ENCODE data around the gene TRIO. TPM values are rescaled to one million over a fixed set of nuclear protein-coding genes. Genes with fewer than 3 reads are reported as not detected.

The TRIO gene
- total and polyA plus RNA-seq, 2 of the 8 experiments (the other 6 are each of a cell fraction or from before 2014, with no cell fraction given), result 35.1 to 69.1 TPM

GRCh38 chr5:14147210-14147609 lies 4.1 kb downstream of the TRIO start:
- Histone ChIP-seq H3K4me3 (ENCODE audit: extremely low read depth in 1 of 4, insufficient read depth in 2 of 4, low read depth in 3 of 4, low read length in 4 of 4) (no peak overlapping the region), H3K56ac (replicated peaks; ENCODE audit: insufficient read length, low read depth, low read length) (no peak overlapping the region), H3K23me2 (ENCODE audit: low read depth, low read length) (peaks cover 14% of the 10 kb centered on the region; the same call in 1 of the 2 replicates), H3K36me3 (ENCODE audit: control insufficient read depth in 2 of 4, insufficient read depth in 4 of 4, low read length in 3 of 4) (no peaks in the 10 kb centered on the region), H3K27ac (ENCODE audit: low read depth, low read length) (no peak overlapping the region), H3K18ac (ENCODE audit: extremely low read depth, low read length) (no peak overlapping the region), H2BK5ac (ENCODE audit: low read depth, low read length) (no peak overlapping the region), H3K14ac (ENCODE audit: insufficient read length) (no peak overlapping the region), H3K9ac (replicated peaks in 1 of 4; ENCODE audit: extremely low read depth in 1 of 4, low read depth in 3 of 4, low read length in 3 of 4) (no peak overlapping the region), H2BK20ac (ENCODE audit: low read length) (no peak overlapping the region), H3K4me2 (ENCODE audit: insufficient read depth in 1 of 2, low read depth in 2 of 2, low read length in 2 of 2) (peak overlapping the region in 1 of 2 experiments; percentile 100; a peak in 1 of 4 replicates), H4K5ac (ENCODE audit: insufficient read length, low read depth, low read length) (no peak overlapping the region), H2AFZ (ENCODE audit: low read length) (no peak overlapping the region), H3K23ac (ENCODE audit: insufficient read length) (no peak overlapping the region), H2BK15ac (ENCODE audit: low read length) (no peak overlapping the region), H2AK5ac (ENCODE audit: low read depth, low read length) (no peak overlapping the region), H2BK120ac (replicated peaks; ENCODE audit: low read depth, low read length) (no peak overlapping the region), H4K20me1 (replicated peaks in 1 of 2; ENCODE audit: control insufficient read depth in 1 of 2, insufficient read depth in 2 of 2, low read length in 2 of 2) (peaks cover 37 to 41% of the 10 kb centered on the region in 2 experiments), H4K91ac (replicated peaks; ENCODE audit: insufficient read length, low read length) (no peak overlapping the region), H2BK12ac (ENCODE audit: low read depth, low read length) (no peak overlapping the region), H3K79me2 (ENCODE audit: control insufficient read depth in 1 of 2, insufficient read depth in 2 of 2, low read length in 2 of 2) (peaks cover 44 to 77% of the 10 kb centered on the region in 2 experiments), H3K4me1 (replicated peaks in 1 of 4; ENCODE audit: control insufficient read depth in 3 of 4, insufficient read depth in 4 of 4, low read length in 3 of 4) (peaks cover 14 to 31% (median 22%) of the 10 kb centered on the region in 4 experiments), H3K79me1 (ENCODE audit: low read depth, low read length) (peaks cover 22% of the 10 kb centered on the region), H3K9me3 (ENCODE audit: insufficient read depth in 2 of 2, low read depth in 1 of 2, low read length in 1 of 2) (no peaks in the 10 kb centered on the region), H3K4ac (replicated peaks; ENCODE audit: insufficient read length, low read depth, low read length) (no peak overlapping the region), H3K27me3 (replicated peaks in 1 of 4; ENCODE audit: control insufficient read depth in 3 of 4, extremely low read depth in 1 of 4, insufficient read depth in 3 of 4, low read length in 3 of 4) (peaks cover 0 to 2% (median 0%) of the 10 kb centered on the region in 4 experiments; a peak in 1 of 7 replicates), H4K8ac (ENCODE audit: extremely low read depth, insufficient read depth, low read length) (no peak overlapping the region)
- FAIRE-seq, result no peak
- ChIA-PET POLR2A (ENCODE audit: partially characterized antibody) (interaction anchor here (1.0 kb wide), 1 partner anchor 8 kb away, joined by 3 read pairs; no protein-coding TSS in a partner anchor), CTCF (ENCODE audit: partially characterized antibody) (interaction anchor here (0.9 to 1.6 kb wide), 4 partner anchors 9 to 123 kb away, joined by 3 to 6 read pairs (median 4); no protein-coding TSS in a partner anchor)
- 81% methylated on average over 8 of the region's 8 CpGs; no CpG with 5 or more reads in 1 of the 2 experiments for WGBS, 2 experiments (ENCODE audit: extremely low coverage in 1 of 2, insufficient coverage in 1 of 2, insufficient read length in 1 of 2, insufficient replicate concordance in 2 of 2, low coverage in 1 of 2, low lambda C conversion rate in 2 of 2, missing lambda C conversion rate in 1 of 2)
- TF ChIP-seq KDM5A (IDR thresholded peaks at IDR 0.05; ENCODE audit: low read length) (no peak), SIRT6 (IDR thresholded peaks at IDR 0.05; ENCODE audit: low read length) (no peak), NRF1 (IDR thresholded peaks at IDR 0.05; ENCODE audit: low read depth, low read length) (no peak), JUN (IDR thresholded peaks at IDR 0.05; ENCODE audit: low read depth, low read length) (no peak), BRCA1 (IDR thresholded peaks at IDR 0.05; ENCODE audit: low read depth, low read length) (no peak), MAX (IDR thresholded peaks at IDR 0.05) (no peak), ASH2L (IDR thresholded peaks at IDR 0.05; ENCODE audit: low read length) (no peak), MAFK (IDR thresholded peaks at IDR 0.05; ENCODE audit: low read depth, low read length) (no peak), POLR2AphosphoS5 (IDR thresholded peaks at IDR 0.05; ENCODE audit: low read depth, low read length) (no peak), EZH2 (IDR thresholded peaks at IDR 0.05; ENCODE audit: low read depth, low read length, severe bottlenecking) (no peak), POLR2A (IDR thresholded peaks at IDR 0.05; ENCODE audit: control extremely low read depth in 1 of 2, low read depth in 2 of 2, low read length in 2 of 2) (no peak)
- TF ChIP-seq, protein P1, sequence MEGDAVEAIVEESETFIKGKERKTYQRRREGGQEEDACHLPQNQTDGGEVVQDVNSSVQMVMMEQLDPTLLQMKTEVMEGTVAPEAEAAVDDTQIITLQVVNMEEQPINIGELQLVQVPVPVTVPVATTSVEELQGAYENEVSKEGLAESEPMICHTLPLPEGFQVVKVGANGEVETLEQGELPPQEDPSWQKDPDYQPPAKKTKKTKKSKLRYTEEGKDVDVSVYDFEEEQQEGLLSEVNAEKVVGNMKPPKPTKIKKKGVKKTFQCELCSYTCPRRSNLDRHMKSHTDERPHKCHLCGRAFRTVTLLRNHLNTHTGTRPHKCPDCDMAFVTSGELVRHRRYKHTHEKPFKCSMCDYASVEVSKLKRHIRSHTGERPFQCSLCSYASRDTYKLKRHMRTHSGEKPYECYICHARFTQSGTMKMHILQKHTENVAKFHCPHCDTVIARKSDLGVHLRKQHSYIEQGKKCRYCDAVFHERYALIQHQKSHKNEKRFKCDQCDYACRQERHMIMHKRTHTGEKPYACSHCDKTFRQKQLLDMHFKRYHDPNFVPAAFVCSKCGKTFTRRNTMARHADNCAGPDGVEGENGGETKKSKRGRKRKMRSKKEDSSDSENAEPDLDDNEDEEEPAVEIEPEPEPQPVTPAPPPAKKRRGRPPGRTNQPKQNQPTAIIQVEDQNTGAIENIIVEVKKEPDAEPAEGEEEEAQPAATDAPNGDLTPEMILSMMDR (IDR thresholded peaks at IDR 0.05; ENCODE audit: control extremely low read depth in 1 of 3, insufficient read depth in 1 of 3, low read depth in 1 of 3, low read length in 3 of 3), result no peak
- peak in 1 of 2 experiments; percentile 19 for DNase-seq (ENCODE audit: low read depth in 1 of 2, low spot score in 2 of 2)
